ENCODE data around the gene RRAS. TPM values are rescaled to one million over a fixed set of nuclear protein-coding genes. Genes with fewer than 3 reads are reported as not detected.

The RRAS gene
- total RNA-seq, 4 donors from 2014 or later, result 12.4 to 26.2 (median 24.2) TPM

DNA sequence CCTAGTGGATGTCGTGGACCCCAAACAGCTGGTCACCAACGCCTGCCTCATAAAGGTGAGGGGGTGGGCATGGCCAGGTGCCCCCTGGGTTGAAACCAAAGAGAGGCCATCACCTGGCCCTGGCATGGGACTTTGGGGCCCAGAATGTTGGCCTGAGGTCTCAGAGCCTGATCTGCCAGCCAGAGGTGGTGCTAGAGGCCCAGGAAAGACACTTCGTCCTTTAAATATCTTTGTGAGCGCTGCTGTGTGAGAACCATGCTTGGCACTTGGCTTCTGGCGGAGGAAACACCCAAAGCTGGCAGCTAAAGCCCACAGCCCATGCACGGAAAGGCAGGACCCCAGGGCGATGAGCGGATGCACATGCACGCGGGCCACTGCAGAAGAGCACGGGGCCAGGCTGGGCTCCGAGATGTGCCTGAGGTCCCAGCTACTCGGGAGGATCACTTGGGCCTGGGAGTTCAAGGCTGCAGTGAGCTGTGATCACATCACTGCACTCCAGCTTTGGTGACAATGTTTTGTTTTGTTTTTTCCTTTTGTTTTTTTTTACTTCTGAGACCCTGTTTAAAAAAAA lies 45.1 kb upstream of the RRAS start:
- ATAC-seq (no peak), DNase-seq (no peak)
- Histone ChIP-seq H3K9me3 (no peaks in the 10 kb centered on the region), H3K4me1 (peaks cover 15% of the 10 kb centered on the region in 2 donors), H3K4me3 (no peak overlapping the region), H3K27ac (no peak overlapping the region), H3K36me3 (peaks cover 0 to 62% of the 10 kb centered on the region in 2 donors), H3K27me3 (peaks cover 3 to 6% (median 4%) of the 10 kb centered on the region in 3 donors)
- in situ Hi-C loops (cut with MboI; ENCODE audit: low sequenced_read_pairs in 4 of 4) (no loop called here), intact Hi-C loops (cut with DNase I; ENCODE audit: low total_unique reads) (no loop called here)
- TF ChIP-seq, protein P1, sequence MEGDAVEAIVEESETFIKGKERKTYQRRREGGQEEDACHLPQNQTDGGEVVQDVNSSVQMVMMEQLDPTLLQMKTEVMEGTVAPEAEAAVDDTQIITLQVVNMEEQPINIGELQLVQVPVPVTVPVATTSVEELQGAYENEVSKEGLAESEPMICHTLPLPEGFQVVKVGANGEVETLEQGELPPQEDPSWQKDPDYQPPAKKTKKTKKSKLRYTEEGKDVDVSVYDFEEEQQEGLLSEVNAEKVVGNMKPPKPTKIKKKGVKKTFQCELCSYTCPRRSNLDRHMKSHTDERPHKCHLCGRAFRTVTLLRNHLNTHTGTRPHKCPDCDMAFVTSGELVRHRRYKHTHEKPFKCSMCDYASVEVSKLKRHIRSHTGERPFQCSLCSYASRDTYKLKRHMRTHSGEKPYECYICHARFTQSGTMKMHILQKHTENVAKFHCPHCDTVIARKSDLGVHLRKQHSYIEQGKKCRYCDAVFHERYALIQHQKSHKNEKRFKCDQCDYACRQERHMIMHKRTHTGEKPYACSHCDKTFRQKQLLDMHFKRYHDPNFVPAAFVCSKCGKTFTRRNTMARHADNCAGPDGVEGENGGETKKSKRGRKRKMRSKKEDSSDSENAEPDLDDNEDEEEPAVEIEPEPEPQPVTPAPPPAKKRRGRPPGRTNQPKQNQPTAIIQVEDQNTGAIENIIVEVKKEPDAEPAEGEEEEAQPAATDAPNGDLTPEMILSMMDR (IDR thresholded peaks at IDR 0.05 in 4 of 5, conservative IDR thresholded peaks at IDR 0.05 in 1 of 5), result no peak
- no peak for TF ChIP-seq POLR2A (IDR thresholded peaks at IDR 0.05)

DNA sequence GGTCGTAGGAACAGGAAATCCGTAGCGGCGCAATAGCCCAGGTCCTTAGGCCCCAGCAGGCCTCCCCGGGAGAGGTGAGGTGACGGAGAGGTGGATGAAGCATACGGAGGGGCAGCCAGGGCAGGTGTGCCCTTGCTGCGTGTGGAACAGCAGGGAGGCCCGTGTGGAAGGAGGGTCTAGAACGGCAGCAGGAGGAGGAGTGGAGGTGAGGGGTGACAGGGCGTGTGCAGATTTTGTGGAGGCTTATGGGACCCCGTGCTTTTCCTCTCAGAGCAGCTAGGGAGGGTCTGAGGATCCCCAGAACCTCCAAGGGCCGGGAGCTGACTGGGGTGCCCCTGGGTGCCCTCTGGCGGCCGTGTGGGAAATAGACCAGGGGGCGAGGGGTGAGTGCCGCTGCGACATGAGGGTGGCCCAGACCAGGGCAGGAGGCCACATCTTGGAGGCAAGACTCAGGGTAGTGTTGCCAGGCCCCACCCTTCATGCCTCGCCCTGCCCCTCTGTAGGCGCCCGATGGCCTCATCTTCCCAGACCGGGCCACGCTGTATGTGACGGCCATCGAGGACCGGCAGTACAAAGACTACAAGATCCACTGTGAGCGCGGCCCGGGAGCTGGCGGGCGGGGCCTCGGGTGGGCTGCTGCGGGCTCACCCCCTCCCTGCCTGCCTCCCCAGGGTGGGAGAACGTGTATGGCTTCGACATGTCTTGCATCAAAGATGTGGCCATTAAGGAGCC lies 44.5 kb upstream of the RRAS start:
- Histone ChIP-seq H3K27me3 (no peaks in the 10 kb centered on the region), H3K4me1 (peaks cover 17 to 19% of the 10 kb centered on the region in 2 donors), H3K4me3 (no peak overlapping the region), H3K27ac (no peak overlapping the region), H3K9me3 (no peaks in the 10 kb centered on the region), H3K36me3 (peaks cover 0 to 62% of the 10 kb centered on the region in 2 donors)
- in situ Hi-C loops (cut with MboI; ENCODE audit: low sequenced_read_pairs in 4 of 4), result no loop called here
- no peak for DNase-seq
- no peak for ATAC-seq
- intact Hi-C loops (cut with DNase I; ENCODE audit: low total_unique reads), result no loop called here
- TF ChIP-seq, protein P1 (IDR thresholded peaks at IDR 0.05 in 4 of 5, conservative IDR thresholded peaks at IDR 0.05 in 1 of 5), result peak in 4 of 5 experiments; percentile 9 to 34 (median 16)
- TF ChIP-seq POLR2A (IDR thresholded peaks at IDR 0.05), result no peak

DNA sequence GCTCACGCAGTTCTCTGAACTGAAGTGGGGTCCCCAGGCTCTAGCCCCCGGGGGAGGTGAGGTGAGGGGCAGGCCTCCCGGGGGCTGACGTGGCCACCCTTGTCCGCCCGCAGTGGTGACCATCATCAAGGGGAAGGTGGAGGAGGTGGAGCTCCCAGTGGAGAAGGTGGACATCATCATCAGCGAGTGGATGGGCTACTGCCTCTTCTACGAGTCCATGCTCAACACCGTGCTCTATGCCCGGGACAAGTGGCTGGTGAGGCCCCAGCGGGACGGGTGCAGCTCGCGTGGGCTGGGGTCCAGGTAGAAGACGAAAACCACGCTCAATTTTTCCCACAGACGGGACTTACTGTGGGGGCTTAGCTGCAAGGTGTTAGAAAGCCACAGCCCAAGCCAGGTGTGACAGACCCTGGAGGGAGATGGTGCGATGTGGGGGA lies 43.9 kb upstream of the RRAS start:
- no peak for TF ChIP-seq POLR2A (IDR thresholded peaks at IDR 0.05)
- TF ChIP-seq, protein P1 (IDR thresholded peaks at IDR 0.05 in 4 of 5, conservative IDR thresholded peaks at IDR 0.05 in 1 of 5), result no peak
- DNase-seq (no peak), ATAC-seq (no peak)
- Histone ChIP-seq H3K9me3 (no peaks in the 10 kb centered on the region), H3K4me3 (no peak overlapping the region), H3K27me3 (no peaks in the 10 kb centered on the region), H3K36me3 (peaks cover 0 to 62% of the 10 kb centered on the region in 2 donors), H3K4me1 (peaks cover 23 to 25% of the 10 kb centered on the region in 2 donors), H3K27ac (no peak overlapping the region)
- in situ Hi-C loops (cut with MboI; ENCODE audit: low sequenced_read_pairs in 4 of 4), result no loop called here
- intact Hi-C loops (cut with DNase I; ENCODE audit: low total_unique reads), result no loop called here

DNA sequence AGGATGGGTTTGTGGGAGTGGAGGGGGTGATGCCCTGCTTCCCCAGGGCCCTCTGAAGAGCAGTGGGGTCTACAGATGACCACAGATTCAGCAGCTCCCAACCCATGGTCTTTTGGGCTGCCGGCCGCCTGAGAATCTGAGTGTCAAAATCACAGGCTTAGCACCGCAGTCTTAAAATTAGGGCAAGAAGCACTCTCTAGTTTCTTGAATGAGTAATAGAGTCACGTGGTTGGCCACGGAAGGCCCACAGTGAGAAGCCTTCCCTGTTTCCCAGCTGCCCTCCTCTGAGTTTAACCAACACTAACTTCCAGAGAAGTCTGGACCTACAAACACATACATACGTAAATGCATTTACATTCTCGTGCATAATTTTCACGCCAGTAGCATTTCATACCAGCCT lies 42.3 kb upstream of the RRAS start:
- TF ChIP-seq POLR2A (IDR thresholded peaks at IDR 0.05), result no peak
- TF ChIP-seq, protein P1 (IDR thresholded peaks at IDR 0.05 in 4 of 5, conservative IDR thresholded peaks at IDR 0.05 in 1 of 5), result no peak
- H3K4me3 ChIP-seq, result no peak overlapping the region
- no peaks in the 10 kb centered on the region for H3K27me3 ChIP-seq
- in situ Hi-C loops (cut with MboI; ENCODE audit: low sequenced_read_pairs in 4 of 4), result no loop called here
- DNase-seq, result no peak
- H3K36me3 ChIP-seq, result peaks cover 0 to 56% of the 10 kb centered on the region in 2 donors
- H3K9me3 ChIP-seq, result no peaks in the 10 kb centered on the region
- intact Hi-C loops (cut with DNase I; ENCODE audit: low total_unique reads), result no loop called here
- peak overlapping the region in 1 of 4 donors; percentile 8 for H3K27ac ChIP-seq
- ATAC-seq, result no peak
- peaks cover 33 to 37% of the 10 kb centered on the region in 2 donors for H3K4me1 ChIP-seq
